Mucosa of rectum (tissue), 2 donors: ENCODE data around the gene ZNF649.

ENCODE experiments used
- H3K27ac ChIP-seq, 2 donors: one replicate each; pipeline ENCODE4 v1.7.0; 2013; ENCODE audit warnings: inconsistent platforms in 2 of 2, low read depth in 2 of 2, low read length in 2 of 2
- H3K27me3 ChIP-seq, 2 donors: one replicate each; pipeline ENCODE4 v1.7.0; 2013; ENCODE audit warnings: low read length in 2 of 2; ENCODE audit not compliant: control insufficient read depth in 2 of 2, insufficient read depth in 2 of 2
- H3K36me3 ChIP-seq, 2 donors: one replicate each; pipeline ENCODE4 v1.7.0; 2013; ENCODE audit warnings: low read length in 2 of 2; ENCODE audit not compliant: control insufficient read depth in 2 of 2, insufficient read depth in 2 of 2
- H3K4me1 ChIP-seq, 2 donors: one replicate each; pipeline ENCODE4 v1.7.0; 2013; ENCODE audit warnings: low read length in 2 of 2, mild to moderate bottlenecking in 1 of 2; ENCODE audit not compliant: control insufficient read depth in 2 of 2, insufficient read depth in 2 of 2
- H3K4me3 ChIP-seq, 2 donors: one replicate each; pipeline ENCODE4 v1.7.0; 2013; ENCODE audit warnings: low read length in 2 of 2
- H3K9ac ChIP-seq, 2 donors: one replicate each; pipeline ENCODE4 v1.7.0; 2013; ENCODE audit warnings: low read length in 2 of 2, low read depth in 1 of 2, mild to moderate bottlenecking in 1 of 2
- H3K9me3 ChIP-seq, 2 donors: one replicate each; pipeline ENCODE4 v1.7.0; 2013; ENCODE audit warnings: low read length in 2 of 2; ENCODE audit not compliant: control insufficient read depth in 2 of 2
- donor health status: healthy.
- donor health status: Normal muscosa, but diverticular disease.

ZNF649 gene

GRCh38 chr19:51904331-51905165 is at the start of gene ZNF649:
Gene ZNF649 (minus strand): TSS chr19:51905017. CDS start chr19:51900107, 4,910 bp downstream.
- peak within 1 kb of the TSS; percentile 92 to 95 for H3K4me3 ChIP-seq
- peaks cover 17 to 20% of the 10 kb centered on the region in 2 donors for H3K9me3 ChIP-seq
- peak within 1 kb of the TSS; percentile 78 to 87 for H3K9ac ChIP-seq
- H3K27me3 ChIP-seq: no peaks in the 10 kb centered on the region
- peaks cover 0 to 3% of the 10 kb centered on the region in 2 donors for H3K4me1 ChIP-seq
- H3K36me3 ChIP-seq: peaks cover 8 to 13% of the 10 kb centered on the region in 2 donors
- peak within 1 kb of the TSS; percentile 75 to 78 for H3K27ac ChIP-seq

DNA sequence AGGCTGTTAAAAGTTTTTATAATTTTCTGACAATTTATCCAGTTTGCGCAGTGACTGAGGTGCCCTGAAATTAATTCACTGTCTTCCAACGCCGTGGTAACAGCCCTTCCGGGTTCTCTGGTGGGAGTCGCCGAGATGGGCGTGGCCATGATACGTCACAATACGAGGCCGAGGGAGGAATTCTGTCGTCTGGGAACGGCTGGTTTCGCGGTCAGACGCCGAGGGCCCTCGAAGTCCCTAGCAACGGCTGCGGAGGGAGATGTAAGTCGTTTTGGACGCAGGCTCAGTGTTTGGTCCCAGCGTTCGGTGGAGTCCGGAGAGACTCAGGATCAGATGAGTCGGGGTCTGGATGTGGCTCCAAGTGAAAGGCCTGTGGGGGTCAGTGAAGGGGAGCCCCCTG is 44.2 kb upstream of the ZNF649 start:
- no peak overlapping the region for H3K9ac ChIP-seq
- no peaks in the 10 kb centered on the region for H3K4me1 ChIP-seq
- H3K9me3 ChIP-seq: peaks cover 65 to 67% of the 10 kb centered on the region in 2 donors
- H3K27me3 ChIP-seq: no peaks in the 10 kb centered on the region
- no peak overlapping the region for H3K27ac ChIP-seq
- H3K4me3 ChIP-seq: no peak overlapping the region
- H3K36me3 ChIP-seq: peaks cover 15 to 16% of the 10 kb centered on the region in 2 donors

- H3K36me3 ChIP-seq: peaks cover 38 to 40% of the 10 kb centered on the region in 2 donors
- H3K9ac ChIP-seq: no peak overlapping the region
- no peaks in the 10 kb centered on the region for H3K4me1 ChIP-seq
- no peaks in the 10 kb centered on the region for H3K27me3 ChIP-seq
- H3K4me3 ChIP-seq: no peak overlapping the region
- peaks cover 81 to 82% of the 10 kb centered on the region in 2 donors for H3K9me3 ChIP-seq
- H3K27ac ChIP-seq: no peak overlapping the region
These were observed 41.8 kb upstream of the ZNF649 start for GRCh38 chr19:51946602-51947001.

DNA sequence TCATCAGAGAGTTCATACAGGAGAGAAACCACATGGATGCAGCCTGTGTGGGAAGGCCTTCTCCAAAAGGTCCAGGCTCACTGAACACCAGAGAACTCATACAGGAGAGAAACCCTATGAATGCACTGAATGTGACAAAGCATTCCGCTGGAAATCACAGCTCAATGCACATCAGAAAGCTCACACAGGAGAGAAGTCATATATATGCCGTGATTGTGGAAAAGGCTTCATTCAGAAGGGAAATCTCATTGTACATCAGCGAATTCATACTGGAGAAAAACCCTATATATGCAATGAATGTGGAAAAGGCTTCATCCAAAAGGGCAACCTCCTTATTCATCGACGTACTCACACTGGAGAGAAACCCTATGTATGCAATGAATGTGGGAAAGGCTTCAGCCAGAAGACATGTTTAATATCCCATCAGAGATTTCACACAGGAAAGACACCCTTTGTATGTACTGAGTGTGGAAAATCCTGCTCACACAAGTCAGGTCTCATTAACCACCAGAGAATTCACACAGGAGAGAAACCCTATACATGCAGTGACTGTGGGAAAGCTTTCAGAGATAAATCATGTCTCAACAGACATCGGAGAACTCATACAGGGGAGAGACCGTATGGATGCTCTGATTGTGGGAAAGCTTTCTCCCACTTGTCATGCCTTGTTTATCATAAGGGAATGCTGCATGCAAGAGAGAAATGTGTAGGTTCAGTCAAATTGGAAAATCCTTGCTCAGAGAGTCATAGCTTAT is 40.2 kb upstream of the ZNF649 start:
- Histone ChIP-seq H3K36me3 (peaks cover 53 to 56% of the 10 kb centered on the region in 2 donors), H3K4me3 (peak overlapping the region; percentile 20 to 39), H3K9ac (no peak overlapping the region), H3K4me1 (no peaks in the 10 kb centered on the region), H3K9me3 (peaks cover 81 to 88% of the 10 kb centered on the region in 2 donors), H3K27me3 (no peaks in the 10 kb centered on the region), H3K27ac (no peak overlapping the region)

DNA sequence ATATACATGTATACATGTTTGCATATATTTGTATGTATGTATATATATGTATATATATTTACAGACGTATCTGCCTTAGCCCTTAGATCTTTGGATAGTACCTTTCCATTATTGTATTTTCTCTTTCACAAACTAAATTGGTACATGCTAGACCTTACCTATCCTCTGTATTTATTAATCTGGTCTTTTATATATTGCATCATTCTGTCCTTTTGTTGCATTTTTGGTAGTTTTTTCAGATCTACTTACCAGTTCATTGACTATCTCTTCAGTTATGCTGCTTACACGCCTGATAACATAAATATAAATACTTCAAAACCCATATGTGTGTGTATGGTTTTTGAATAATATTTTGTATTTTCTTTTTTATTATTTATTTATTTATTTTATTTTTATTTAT is 34.1 kb upstream of the ZNF649 start:
- H3K4me3 ChIP-seq: no peak overlapping the region
- H3K4me1 ChIP-seq: no peaks in the 10 kb centered on the region
- no peaks in the 10 kb centered on the region for H3K27me3 ChIP-seq
- no peak overlapping the region for H3K9ac ChIP-seq
- H3K9me3 ChIP-seq: peaks cover 60 to 62% of the 10 kb centered on the region in 2 donors
- H3K27ac ChIP-seq: no peak overlapping the region
- H3K36me3 ChIP-seq: peaks cover 81 to 89% of the 10 kb centered on the region in 2 donors

- Histone ChIP-seq H3K36me3 (peaks cover 63 to 64% of the 10 kb centered on the region in 2 donors), H3K4me3 (no peak overlapping the region), H3K27ac (no peak overlapping the region), H3K4me1 (peaks cover 7 to 9% of the 10 kb centered on the region in 2 donors), H3K9ac (no peak overlapping the region), H3K27me3 (no peaks in the 10 kb centered on the region), H3K9me3 (peaks cover 19 to 30% of the 10 kb centered on the region in 2 donors)
These were observed 27.1 kb upstream of the ZNF649 start for GRCh38 chr19:51931921-51932320.

DNA sequence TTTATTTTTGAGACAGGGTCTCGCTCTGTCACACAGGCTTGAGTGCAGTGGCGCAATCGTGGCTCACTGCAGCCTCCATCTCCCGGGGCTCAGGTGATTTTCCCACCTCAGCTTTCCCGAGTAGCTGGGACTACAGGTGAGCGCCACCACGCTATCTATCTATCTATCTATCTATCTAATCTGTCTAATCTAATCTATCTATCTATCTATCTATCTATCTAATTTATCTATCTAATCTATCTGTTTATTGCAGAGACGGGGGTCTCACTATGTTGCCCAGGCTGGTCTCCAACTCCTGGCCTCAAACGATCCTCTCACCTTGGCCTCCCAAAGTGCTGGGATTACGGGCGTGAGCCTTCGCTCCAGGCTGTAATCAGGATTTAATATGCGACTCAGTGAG is 23.0 kb upstream of the ZNF649 start:
- H3K4me1 ChIP-seq: peaks cover 7 to 9% of the 10 kb centered on the region in 2 donors
- peak overlapping the region in 1 of 2 donors; percentile 91 for H3K27ac ChIP-seq
- no peaks in the 10 kb centered on the region for H3K27me3 ChIP-seq
- peak overlapping the region; percentile 86 to 99 for H3K4me3 ChIP-seq
- peaks cover 4 to 25% of the 10 kb centered on the region in 2 donors for H3K9me3 ChIP-seq
- H3K9ac ChIP-seq: peak overlapping the region; percentile 90 to 93
- H3K36me3 ChIP-seq: peaks cover 25 to 26% of the 10 kb centered on the region in 2 donors

DNA sequence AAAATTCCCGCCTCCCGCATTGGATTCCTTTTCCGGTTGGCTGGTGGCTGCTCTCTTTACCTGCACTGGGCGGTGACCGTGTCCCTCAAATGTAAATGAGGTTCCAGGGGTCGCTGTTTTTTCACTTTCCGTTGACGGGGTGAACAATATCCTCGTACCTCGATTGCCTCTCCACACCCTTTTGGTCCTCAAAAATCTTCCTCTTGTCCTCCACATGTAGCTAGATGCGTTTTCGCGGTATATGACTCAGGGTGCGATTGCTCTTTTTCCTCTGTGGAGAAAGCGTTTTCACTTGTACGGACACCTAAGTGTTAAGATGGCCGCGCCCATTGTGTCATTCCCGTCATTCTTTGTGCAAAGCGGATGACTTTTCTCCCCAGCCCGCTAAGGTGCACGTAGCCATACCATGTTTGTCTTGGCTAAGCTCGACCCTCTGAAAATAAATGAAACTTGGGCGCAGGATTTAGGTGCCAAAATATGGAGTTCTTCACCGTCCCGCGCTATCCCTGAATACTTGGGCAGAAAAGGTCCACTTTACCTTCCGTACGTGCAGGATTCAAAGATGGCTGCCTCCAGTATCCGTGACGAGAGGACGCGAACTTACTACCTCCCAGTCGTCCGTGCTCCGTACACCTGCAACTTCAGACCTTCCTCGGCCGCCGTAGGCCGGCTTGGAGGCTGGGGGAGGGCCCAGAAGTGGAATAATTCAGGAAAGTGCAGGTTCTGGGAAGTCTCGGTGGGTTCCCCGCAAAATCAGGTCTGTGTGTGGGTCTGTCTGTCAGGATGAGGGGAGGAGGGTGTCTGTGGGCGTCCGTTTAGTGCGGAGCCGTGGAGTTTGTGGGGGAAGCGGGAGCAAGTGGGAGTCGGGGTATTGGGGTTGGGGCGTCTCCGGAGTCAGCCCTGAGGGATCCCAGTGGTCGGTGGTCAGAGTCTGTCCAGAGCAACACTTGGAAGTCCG is 22.2 kb upstream of the ZNF649 start, which contains the start of gene ZNF613:
Gene ZNF613 (plus strand): TSS at position 689 of the 958 bp plus-strand sequence. CDS start 8,749 bp downstream, outside the sequence.
- H3K4me3 ChIP-seq: peak within 1 kb of the TSS; percentile 86 to 99
- H3K27ac ChIP-seq: peak within 1 kb of the TSS; percentile 88 to 91
- H3K9ac ChIP-seq: peak within 1 kb of the TSS; percentile 90 to 93
- H3K36me3 ChIP-seq: peaks cover 18 to 20% of the 10 kb centered on the region in 2 donors
- H3K9me3 ChIP-seq: peaks cover 9 to 27% of the 10 kb centered on the region in 2 donors
- H3K4me1 ChIP-seq: peaks cover 7 to 9% of the 10 kb centered on the region in 2 donors
- no peaks in the 10 kb centered on the region for H3K27me3 ChIP-seq

GRCh38 chr19:51926426-51926783 is 21.6 kb upstream of the ZNF649 start:
- Histone ChIP-seq H3K27ac (peak overlapping the region; percentile 88 to 91), H3K9me3 (peaks cover 13 to 31% of the 10 kb centered on the region in 2 donors), H3K36me3 (peaks cover 14 to 16% of the 10 kb centered on the region in 2 donors), H3K4me1 (peaks cover 7 to 9% of the 10 kb centered on the region in 2 donors), H3K27me3 (no peaks in the 10 kb centered on the region), H3K9ac (peak overlapping the region; percentile 90 to 93), H3K4me3 (peak overlapping the region; percentile 86 to 99)
